Measurements from ENCODE around the gene NUP210L. TPM values are rescaled to one million over a fixed set of nuclear protein-coding genes. Genes with fewer than 3 reads are reported as not detected.

The NUP210L gene
- total and polyA plus RNA-seq, 9 of the 15 experiments (the other 6 are each of a cell fraction or from before 2014, with no cell fraction given): 0.01 to 0.04 TPM; not detected in 7

GRCh38 chr1:153957744-153958110 is 197.1 kb downstream of the NUP210L start (continued):
- TF ChIP-seq SAP30 (IDR thresholded peaks at IDR 0.05; ENCODE audit: borderline replicate concordance, insufficient read depth, low read depth, low read length, poor library complexity, severe bottlenecking) (peak; percentile 28), KAT7 (CRISPR knock-in tag; IDR thresholded peaks at IDR 0.05; ENCODE audit: borderline replicate concordance) (0 out of 2 replicates have a peak, but pooled peaks have one; percentile 12), NR2C2 (CRISPR knock-in tag; IDR thresholded peaks at IDR 0.05) (0 out of 2 replicates have a peak, but pooled peaks have one; percentile 17), NR2C2 (tag; IDR thresholded peaks at IDR 0.05) (no peak), LARP7 (IDR thresholded peaks at IDR 0.05) (peak; percentile 37; the same call in 1 of the 2 replicates), ZBTB43 (CRISPR knock-in tag; IDR thresholded peaks at IDR 0.05) (0 out of 2 replicates have a peak, but pooled peaks have one; percentile 23), THRB (CRISPR knock-in tag; conservative IDR thresholded peaks at IDR 0.05) (0 out of 2 replicates have a peak, but pooled peaks have one; percentile 32), E2F6 (IDR thresholded peaks at IDR 0.05; ENCODE audit: borderline replicate concordance in 1 of 2, extremely low read depth in 1 of 2, insufficient read depth in 1 of 2, insufficient read length in 1 of 2, low read depth in 1 of 2, low read length in 1 of 2, poor library complexity in 1 of 2, severe bottlenecking in 1 of 2) (peak in 1 of 2 experiments; percentile 5), CC2D1A (IDR thresholded peaks at IDR 0.05) (0 out of 2 replicates have a peak, but pooled peaks have one; percentile 33), ZNF77 (CRISPR knock-in tag; IDR thresholded peaks at IDR 0.05) (no peak), ZNF23 (CRISPR knock-in tag; IDR thresholded peaks at IDR 0.05) (no peak), ZNF431 (CRISPR knock-in tag; IDR thresholded peaks at IDR 0.05) (peak; percentile 37; the same call in 1 of the 2 replicates), BCOR (IDR thresholded peaks at IDR 0.05) (no peak), ZMIZ1 (IDR thresholded peaks at IDR 0.05; ENCODE audit: low read depth in 2 of 2, low read length in 2 of 2) (no peak)

All from K562 (cell line).